Upper lobe of left lung (tissue), 4 donors: ENCODE data around the gene AGAP9.
"Not testable (repeated sequence)": the region's sequence is repeated elsewhere in the genome, so short reads cannot be mapped to it uniquely, and the experiment has no call there.

ENCODE experiments used
- CTCF ChIP-seq, 6 experiments: fragments of 450-650 bp in 4 of 6; fragments of 200-600 bp in 2 of 6; sonication (generic) in 2 of 6; IDR thresholded peaks; one replicate each; pipeline ENCODE4 v1.5.1; 2016 to 2019; ENCODE audit warnings: antibody characterized with exemption in 6 of 6
- POLR2A ChIP-seq, 4 donors: fragments of 450-650 bp; IDR thresholded peaks; one replicate each; pipeline ENCODE4 v1.5.1; 2016 to 2017; ENCODE audit warnings: antibody characterized with exemption in 4 of 4, mild to moderate bottlenecking in 2 of 4
- POLR2AphosphoS5 ChIP-seq, 2 donors: sonication (generic); formaldehyde crosslinking; IDR thresholded peaks; one replicate each; pipeline ENCODE4 v1.5.1; 2017; ENCODE audit warnings: antibody characterized with exemption in 2 of 2

GRCh38 chr10:47553860-47554247, 30.4 kb upstream of the AGAP9 start:
- TF ChIP-seq CTCF, POLR2A, POLR2AphosphoS5 (IDR thresholded peaks at IDR 0.05): not testable (repeated sequence)
